Activated CD8-positive, alpha-beta memory T cell treated with anti-CD3 and anti-CD28 coated beads, Interleukin-2, amount 10 ng/mL, durations not matched to agents 7 days and 5 days (primary cell): ENCODE measurements around the gene SFMBT2. TPM values are rescaled to one million over a fixed set of nuclear protein-coding genes. Genes with fewer than 3 reads are reported as not detected.
"Not testable (repeated sequence)": the region's sequence is repeated elsewhere in the genome, so short reads cannot be mapped to it uniquely, and the experiment has no call there.

Experiments
- ATAC-seq: fragments of 150-1000 bp; cut with Tn5 transposase; one replicate; pipeline ENCODE4 v1.10.0; 2021; ENCODE audit warnings: moderate library complexity
- CTCF ChIA-PET: fragments of 350-600 bp; sonication (Branson Sonifier 250); formaldehyde crosslinking; loops from one replicate; lab custom pipeline; 2021; ENCODE audit warnings: antibody characterized with exemption; lab: Charles Lee
- DNase-seq: peaks from one replicate; pipeline ENCODE4 v3.0.0-alpha.2; 2020
- H3K27ac Mint-ChIP-seq: one replicate; pipeline ENCODE4 v1.8.0; 2021; ENCODE audit warnings: mild to moderate bottlenecking, mixed read lengths
- H3K27me3 Mint-ChIP-seq: one replicate; pipeline ENCODE4 v1.8.0; 2021; ENCODE audit warnings: mixed read lengths
- H3K36me3 Mint-ChIP-seq: one replicate; pipeline ENCODE4 v1.8.0; 2021; ENCODE audit warnings: mild to moderate bottlenecking, mixed read lengths
- H3K4me1 Mint-ChIP-seq: one replicate; pipeline ENCODE4 v1.8.0; 2021; ENCODE audit warnings: mixed read lengths
- H3K4me3 Mint-ChIP-seq: one replicate; pipeline ENCODE4 v1.8.0; 2021; ENCODE audit warnings: mild to moderate bottlenecking, moderate library complexity, mixed read lengths
- H3K9me3 Mint-ChIP-seq: one replicate; pipeline ENCODE4 v1.8.0; 2022; ENCODE audit warnings: low read depth, mixed read lengths
- total RNA-seq, 2 experiments: library from RNA; stranded (reverse); gene quantifications; one replicate each; pipeline ENCODE4 v1.2.3, GENCODE V29; 2021

The SFMBT2 gene
- total RNA-seq, 2 experiments from 2014 or later = 49.5 to 69.0 TPM

- Mint-ChIP-seq H3K4me3 (no peak overlapping the region), H3K4me1 (peaks cover 39% of the 10 kb centered on the region), H3K9me3 (no peaks in the 10 kb centered on the region), H3K36me3 (peaks cover 49% of the 10 kb centered on the region), H3K27ac (no peak overlapping the region), H3K27me3 (no peaks in the 10 kb centered on the region)
- ATAC-seq (no peak), DNase-seq (no peak)
- CTCF ChIA-PET = interaction anchor here (1.1 to 1.8 kb wide), 2 partner anchors 8 to 24 kb away, joined by 3 to 4 read pairs; no protein-coding TSS in a partner anchor
Measured at GRCh38 chr10:7235376-7235775, 175.5 kb downstream of the SFMBT2 start.

DNA sequence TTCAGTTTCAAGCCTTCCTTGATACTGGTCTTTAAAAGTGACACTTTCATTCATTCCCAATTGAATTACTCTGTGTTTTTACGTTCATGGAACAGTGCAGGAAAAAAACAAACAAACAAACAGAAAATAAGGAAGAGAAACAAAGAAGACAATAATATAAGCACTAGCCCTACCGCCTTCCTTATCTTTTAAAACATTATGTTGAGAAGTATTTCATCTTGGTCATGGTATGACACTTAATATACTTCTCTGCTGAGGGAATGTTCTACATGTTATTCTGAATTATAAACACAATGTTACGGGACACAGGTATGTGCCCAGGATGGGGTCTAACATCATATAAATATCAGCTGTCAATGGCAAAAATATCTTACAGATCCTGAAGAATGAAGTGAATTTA lies 176.7 kb downstream of the SFMBT2 start:
- H3K27ac Mint-ChIP-seq = no peak overlapping the region
- DNase-seq = no peak
- no peak overlapping the region for H3K4me3 Mint-ChIP-seq
- peaks cover 27% of the 10 kb centered on the region for H3K4me1 Mint-ChIP-seq
- no peak for ATAC-seq
- H3K27me3 Mint-ChIP-seq = no peaks in the 10 kb centered on the region
- H3K36me3 Mint-ChIP-seq = peaks cover 43% of the 10 kb centered on the region
- CTCF ChIA-PET = interaction anchor here (1.8 kb wide), 1 partner anchor 9 kb away, joined by 4 read pairs; no protein-coding TSS in a partner anchor
- no peaks in the 10 kb centered on the region for H3K9me3 Mint-ChIP-seq

DNA sequence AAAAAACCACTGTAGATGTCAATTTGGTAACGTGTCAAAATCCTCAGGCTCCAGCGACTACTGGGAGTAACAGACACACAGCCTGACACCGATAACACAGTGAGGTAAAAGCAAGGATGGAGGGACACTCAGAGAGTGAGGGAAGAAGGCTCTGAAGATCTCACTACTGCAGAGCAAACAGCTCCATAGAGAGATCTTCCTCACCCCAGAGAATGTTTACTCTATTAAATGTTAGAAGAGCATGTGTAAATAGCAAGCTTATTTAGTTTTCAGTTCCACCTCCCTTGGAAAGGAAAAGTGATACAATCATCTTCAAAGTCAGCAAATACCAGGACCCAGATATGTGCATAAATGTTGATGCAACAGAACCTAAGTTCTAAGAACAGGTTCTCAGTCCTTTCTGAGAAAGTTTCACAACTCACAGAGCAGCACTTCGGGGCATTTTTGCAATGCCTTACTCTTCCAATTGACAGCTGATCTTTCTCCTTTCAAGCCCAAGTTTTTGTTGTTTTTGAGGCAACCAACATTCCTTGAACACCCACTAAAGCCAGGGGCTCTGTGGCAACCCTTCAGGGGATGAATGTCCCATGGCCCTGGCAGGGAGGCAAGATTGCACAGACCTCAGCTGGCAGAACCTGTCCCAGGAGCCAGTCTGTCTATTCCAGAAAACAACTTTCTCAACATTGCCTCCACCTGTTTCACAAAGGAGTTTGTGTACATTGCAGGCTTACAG lies 177.4 kb downstream of the SFMBT2 start:
- peak; percentile 53 for ATAC-seq
- no peak overlapping the region for H3K27ac Mint-ChIP-seq
- peaks cover 23% of the 10 kb centered on the region for H3K4me1 Mint-ChIP-seq
- no peaks in the 10 kb centered on the region for H3K9me3 Mint-ChIP-seq
- H3K4me3 Mint-ChIP-seq = no peak overlapping the region
- DNase-seq = no peak
- H3K27me3 Mint-ChIP-seq = no peaks in the 10 kb centered on the region
- H3K36me3 Mint-ChIP-seq = peaks cover 43% of the 10 kb centered on the region
- CTCF ChIA-PET = interaction anchor here (1.8 kb wide), 1 partner anchor 10 kb away, joined by 4 read pairs; no protein-coding TSS in a partner anchor

DNA sequence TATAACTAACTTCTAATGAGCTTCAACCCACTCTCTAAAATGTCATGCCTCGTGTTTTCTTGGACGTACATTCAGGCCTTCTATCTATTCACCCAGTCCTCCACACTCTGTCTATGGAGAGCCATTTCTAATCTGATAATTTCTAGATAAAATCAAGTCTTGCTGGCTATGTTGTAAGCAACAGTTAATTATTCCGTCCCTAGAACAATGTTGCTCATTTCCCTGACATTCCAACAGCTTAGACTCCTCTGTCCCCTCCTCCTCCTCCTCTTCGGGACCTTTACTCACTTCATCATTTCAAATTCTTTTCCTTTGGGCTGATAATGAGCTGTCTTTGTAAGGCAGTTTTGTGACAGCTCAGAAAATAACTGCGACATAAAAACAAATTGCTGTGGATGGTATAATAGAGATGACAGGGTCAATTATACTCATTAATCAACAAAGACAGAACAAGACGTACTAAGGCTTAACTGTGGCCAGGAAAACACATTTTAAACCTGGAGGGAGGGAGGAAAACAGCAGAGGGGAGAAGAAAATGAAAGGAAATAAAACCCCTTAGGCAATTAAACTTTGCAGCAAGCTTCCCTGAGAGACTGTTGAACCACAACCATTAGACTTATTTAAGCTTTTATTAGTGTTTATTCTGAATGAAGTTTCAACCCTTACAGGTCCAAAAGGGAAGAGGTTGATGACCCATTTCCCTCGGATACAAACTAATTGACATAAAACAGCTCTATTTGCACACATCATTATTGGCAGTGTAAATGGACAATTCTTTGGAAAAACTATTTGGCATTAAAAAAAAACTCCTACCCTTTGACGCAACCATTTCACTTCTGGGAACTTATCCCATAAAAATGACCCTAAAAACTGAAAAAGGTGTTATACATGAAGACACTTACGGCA lies 179.1 kb downstream of the SFMBT2 start:
- ATAC-seq (no peak), DNase-seq (no peak)
- Mint-ChIP-seq H3K4me1 (peaks cover 15% of the 10 kb centered on the region), H3K9me3 (no peaks in the 10 kb centered on the region), H3K36me3 (peaks cover 43% of the 10 kb centered on the region), H3K27ac (no peak overlapping the region), H3K4me3 (no peak overlapping the region), H3K27me3 (no peaks in the 10 kb centered on the region)
- CTCF ChIA-PET = interaction anchor here (0.9 kb wide), 1 partner anchor 12 kb away, joined by 5 read pairs; no protein-coding TSS in a partner anchor

GRCh38 chr10:7230951-7231350 lies 179.9 kb downstream of the SFMBT2 start:
- Mint-ChIP-seq H3K27ac (no peak overlapping the region), H3K4me1 (peaks cover 15% of the 10 kb centered on the region), H3K9me3 (no peaks in the 10 kb centered on the region), H3K4me3 (no peak overlapping the region), H3K27me3 (no peaks in the 10 kb centered on the region), H3K36me3 (peaks cover 43% of the 10 kb centered on the region)
- CTCF ChIA-PET = interaction anchor here (1.5 kb wide), 1 partner anchor 12 kb away, joined by 3 read pairs; no protein-coding TSS in a partner anchor
- DNase-seq = no peak
- ATAC-seq = no peak

DNA sequence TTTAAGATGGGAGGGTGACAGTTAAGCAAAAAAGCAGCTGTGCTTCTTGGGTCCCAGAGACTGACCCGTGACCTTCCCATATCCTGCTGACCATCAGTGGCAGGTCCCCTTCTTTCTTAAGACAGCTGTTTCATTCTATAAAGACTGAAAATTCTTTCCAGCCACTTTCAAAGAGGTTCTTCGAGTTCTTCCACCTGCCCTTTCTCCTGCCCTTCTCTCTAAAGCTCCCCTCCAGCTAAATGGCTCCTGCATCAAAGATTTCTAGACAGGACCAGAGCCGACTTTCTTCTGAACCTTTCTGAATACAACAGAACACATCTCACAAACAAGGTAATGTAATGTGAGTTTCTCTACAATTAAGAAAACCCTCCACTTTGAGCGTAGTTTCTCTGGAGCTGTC lies 180.8 kb downstream of the SFMBT2 start:
- Mint-ChIP-seq H3K36me3 (peaks cover 45% of the 10 kb centered on the region), H3K4me1 (peaks cover 14% of the 10 kb centered on the region), H3K4me3 (no peak overlapping the region), H3K27ac (no peak overlapping the region), H3K9me3 (peaks cover 2% of the 10 kb centered on the region), H3K27me3 (no peaks in the 10 kb centered on the region)
- ATAC-seq = no peak
- DNase-seq = no peak
- CTCF ChIA-PET = interaction anchor here (1.5 kb wide), 1 partner anchor 11 kb away, joined by 3 read pairs; no protein-coding TSS in a partner anchor

DNA sequence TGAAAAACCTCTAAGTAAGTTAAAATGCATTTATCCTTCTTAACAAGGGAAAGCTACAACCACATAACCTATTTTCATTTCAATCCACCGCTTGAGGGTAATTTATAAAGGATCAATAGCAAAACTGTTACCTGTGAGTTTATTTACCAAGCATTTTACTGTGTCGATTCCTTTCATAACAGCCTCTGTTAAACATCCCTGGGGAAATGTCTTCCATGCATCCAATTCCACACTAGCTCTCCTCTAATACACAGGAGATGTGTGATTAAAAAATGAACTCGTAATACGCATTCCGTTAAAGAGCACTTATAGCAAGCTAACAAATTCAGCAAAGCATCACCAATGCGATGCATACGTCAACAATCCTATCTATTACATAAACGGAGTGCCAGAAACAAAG lies 185.7 kb downstream of the SFMBT2 start:
- ATAC-seq (no peak), DNase-seq (no peak)
- Mint-ChIP-seq H3K27ac (no peak overlapping the region), H3K9me3 (peaks cover 8% of the 10 kb centered on the region), H3K36me3 (peaks cover 60% of the 10 kb centered on the region), H3K4me3 (no peak overlapping the region), H3K4me1 (no peaks in the 10 kb centered on the region), H3K27me3 (no peaks in the 10 kb centered on the region)
- CTCF ChIA-PET = interaction anchor here (0.6 kb wide), 1 partner anchor 242 kb away, joined by 3 read pairs; no protein-coding TSS in a partner anchor

- H3K4me3 Mint-ChIP-seq = no peak overlapping the region
- H3K27ac Mint-ChIP-seq = no peak overlapping the region
- CTCF ChIA-PET = interaction anchor here (0.9 to 1.5 kb wide), 3 partner anchors 12 to 192 kb away, joined by 3 read pairs; partner anchors contain the start of gene SFMBT2
- peaks cover 2% of the 10 kb centered on the region for H3K9me3 Mint-ChIP-seq
- H3K27me3 Mint-ChIP-seq = no peaks in the 10 kb centered on the region
- H3K36me3 Mint-ChIP-seq = peaks cover 51% of the 10 kb centered on the region
- ATAC-seq (no peak), DNase-seq (no peak)
- peaks cover 4% of the 10 kb centered on the region for H3K4me1 Mint-ChIP-seq
Measured at GRCh38 chr10:7218968-7219367, 191.9 kb downstream of the SFMBT2 start.

GRCh38 chr10:7212696-7213095 lies 198.1 kb downstream of the SFMBT2 start:
- H3K9me3 Mint-ChIP-seq, H3K4me3 Mint-ChIP-seq, H3K27ac Mint-ChIP-seq, DNase-seq, H3K27me3 Mint-ChIP-seq, ATAC-seq, CTCF ChIA-PET, H3K4me1 Mint-ChIP-seq: not testable (repeated sequence)
- peaks cover 49% of the 10 kb centered on the region for H3K36me3 Mint-ChIP-seq

DNA sequence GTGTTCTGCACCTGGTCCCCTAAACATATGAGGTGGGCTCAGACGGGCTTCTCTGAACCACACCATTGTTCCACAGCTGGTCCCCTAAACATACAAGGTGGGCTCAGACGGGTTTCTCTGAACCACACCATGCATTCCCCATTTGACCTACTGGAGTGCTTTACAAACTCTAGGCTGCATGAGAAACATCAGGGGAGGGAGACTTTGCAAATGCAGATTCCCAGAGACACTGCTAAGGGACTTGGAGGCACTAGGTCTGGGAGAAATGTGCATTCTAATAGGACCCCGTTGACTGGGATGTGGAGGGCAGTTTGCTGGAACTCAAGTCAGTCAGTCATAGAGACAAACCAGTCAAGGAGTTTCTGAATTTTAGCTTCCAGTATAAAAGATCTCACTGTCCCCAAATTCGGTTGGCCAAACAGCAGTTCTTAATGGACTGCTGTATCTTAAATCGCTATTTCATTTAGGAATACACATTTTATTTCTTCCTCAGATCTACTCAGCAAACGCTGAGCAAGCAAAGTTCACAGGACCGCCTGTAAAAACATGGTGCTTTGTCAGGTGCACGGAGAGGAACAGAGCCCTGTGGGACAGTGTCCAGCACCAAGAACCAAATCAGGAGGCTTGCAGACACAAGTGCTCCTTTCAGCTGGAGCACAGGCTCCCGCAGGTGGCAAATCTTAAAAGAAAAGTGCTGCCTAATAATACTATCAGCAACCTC lies 198.8 kb downstream of the SFMBT2 start:
- no peaks in the 10 kb centered on the region for H3K27me3 Mint-ChIP-seq
- peaks cover 46% of the 10 kb centered on the region for H3K36me3 Mint-ChIP-seq
- no peak overlapping the region for H3K27ac Mint-ChIP-seq
- CTCF ChIA-PET = no interaction called here
- ATAC-seq (no peak), DNase-seq (no peak)
- no peak overlapping the region for H3K4me3 Mint-ChIP-seq
- H3K9me3 Mint-ChIP-seq = no peaks in the 10 kb centered on the region
- peaks cover 6% of the 10 kb centered on the region for H3K4me1 Mint-ChIP-seq

- H3K9me3 Mint-ChIP-seq = no peaks in the 10 kb centered on the region
- no peak overlapping the region for H3K4me3 Mint-ChIP-seq
- ATAC-seq (no peak), DNase-seq (no peak)
- no peaks in the 10 kb centered on the region for H3K27me3 Mint-ChIP-seq
- peaks cover 6% of the 10 kb centered on the region for H3K4me1 Mint-ChIP-seq
- H3K36me3 Mint-ChIP-seq = peaks cover 44% of the 10 kb centered on the region
- H3K27ac Mint-ChIP-seq = no peak overlapping the region
- CTCF ChIA-PET = interaction anchor here (1.1 kb wide), 1 partner anchor 290 kb away, joined by 3 read pairs; no protein-coding TSS in a partner anchor
Measured at GRCh38 chr10:7210516-7210915, 200.3 kb downstream of the SFMBT2 start.

GRCh38 chr10:7209458-7209857 lies 201.4 kb downstream of the SFMBT2 start:
- no peaks in the 10 kb centered on the region for H3K9me3 Mint-ChIP-seq
- ATAC-seq (no peak), DNase-seq (no peak)
- H3K27me3 Mint-ChIP-seq = no peaks in the 10 kb centered on the region
- peaks cover 6% of the 10 kb centered on the region for H3K4me1 Mint-ChIP-seq
- CTCF ChIA-PET = interaction anchor here (1.1 kb wide), 1 partner anchor 289 kb away, joined by 3 read pairs; no protein-coding TSS in a partner anchor
- H3K36me3 Mint-ChIP-seq = peaks cover 46% of the 10 kb centered on the region
- no peak overlapping the region for H3K4me3 Mint-ChIP-seq
- H3K27ac Mint-ChIP-seq = no peak overlapping the region
